H1 (cell line): ENCODE measurements around the gene HLA-F. TPM values are rescaled to one million over a fixed set of nuclear protein-coding genes. Genes with fewer than 3 reads are reported as not detected.

Source experiments
- CTCF ChIA-PET: fragments of 300-600 bp; sonication (Branson Sonifier 250); formaldehyde crosslinking; loops from one replicate; lab custom pipeline; 2021; ENCODE audit not compliant: partially characterized antibody; lab: Charles Lee
- POLR2A ChIA-PET: fragments of 300-600 bp; sonication (Branson Sonifier 250); formaldehyde crosslinking; loops from one replicate; lab custom pipeline; 2021; ENCODE audit warnings: inconsistent platforms; ENCODE audit not compliant: partially characterized antibody; lab: Charles Lee
- DNase-seq, 2 experiments: peaks; one replicate each; pipeline versions ENCODE4 v3.0.0 to v3.0.0-alpha.2; 2010 to 2022; ENCODE audit warnings: low spot score in 2 of 2, low read depth in 1 of 2, mixed read lengths in 1 of 2
- FAIRE-seq: peaks from 2 replicates; lab custom pipeline; 2011; peaks lifted over from hg19 to GRCh38; lab: Jason Lieb, UNC
- H2AFZ ChIP-seq: 2 replicates; pipeline ENCODE4 v1.8.1; 2012; ENCODE audit warnings: low read length, inconsistent platforms
- H2AK5ac ChIP-seq: 2 replicates; pipeline ENCODE4 v1.6.1; 2013; ENCODE audit warnings: low read depth, low read length
- H2BK120ac ChIP-seq: replicated peaks from 2 replicates; pipeline ENCODE3; 2013; ENCODE audit warnings: low read depth, low read length, inconsistent platforms
- H2BK12ac ChIP-seq: 2 replicates; pipeline ENCODE4 v1.6.1; 2013; ENCODE audit warnings: low read depth, low read length
- H2BK15ac ChIP-seq: 2 replicates; pipeline ENCODE4 v1.6.1; 2013; ENCODE audit warnings: low read length
- H2BK20ac ChIP-seq: 2 replicates; pipeline ENCODE4 v1.6.1; 2013; ENCODE audit warnings: low read length
- H2BK5ac ChIP-seq: 2 replicates; pipeline ENCODE4 v1.6.1; 2013; ENCODE audit warnings: low read depth, low read length
- H3K14ac ChIP-seq: 2 replicates; pipeline ENCODE4 v1.6.1; 2013; ENCODE audit warnings: inconsistent platforms; ENCODE audit not compliant: insufficient read length
- H3K18ac ChIP-seq: 2 replicates; pipeline ENCODE4 v1.6.1; 2013; ENCODE audit warnings: low read length; ENCODE audit errors: extremely low read depth
- H3K23ac ChIP-seq: 2 replicates; pipeline ENCODE4 v1.6.1; 2013; ENCODE audit warnings: inconsistent platforms; ENCODE audit not compliant: insufficient read length
- H3K23me2 ChIP-seq: 2 replicates; pipeline ENCODE4 v1.6.1; 2013; ENCODE audit warnings: low read depth, low read length
- H3K27ac ChIP-seq: 2 replicates; pipeline ENCODE4 v1.6.1; 2011; ENCODE audit warnings: low read depth, low read length, inconsistent platforms
- H3K27me3 ChIP-seq, 4 experiments: replicated peaks in 1 of 4; 1 replicate in 1 of 4; 2 replicates in 3 of 4; pipeline versions ENCODE4 v1.6.1 to v1.8.1; 2011 to 2013; ENCODE audit warnings: low read length in 3 of 4, mild to moderate bottlenecking in 3 of 4, inconsistent platforms in 2 of 4, mixed read lengths in 2 of 4, moderate library complexity in 1 of 4; ENCODE audit not compliant: control insufficient read depth in 3 of 4, insufficient read depth in 3 of 4; ENCODE audit errors: extremely low read depth in 1 of 4
- H3K36me3 ChIP-seq, 4 experiments: 2 replicates each; pipeline versions ENCODE4 v1.6.1 to v1.8.1; 2011 to 2013; ENCODE audit warnings: mild to moderate bottlenecking in 4 of 4, low read length in 3 of 4, moderate library complexity in 2 of 4, control low read depth in 1 of 4, inconsistent platforms in 1 of 4; ENCODE audit not compliant: insufficient read depth in 4 of 4, control insufficient read depth in 2 of 4
- H3K4ac ChIP-seq: replicated peaks from 2 replicates; pipeline ENCODE3; 2013; ENCODE audit warnings: low read length, low read depth, mixed read lengths, inconsistent platforms; ENCODE audit not compliant: insufficient read length
- H3K4me1 ChIP-seq, 4 experiments: replicated peaks in 1 of 4; 1 replicate in 1 of 4; 2 replicates in 3 of 4; pipeline versions ENCODE4 v1.6.1 to v1.8.1; 2011 to 2013; ENCODE audit warnings: low read length in 3 of 4, inconsistent platforms in 2 of 4, mixed read lengths in 1 of 4; ENCODE audit not compliant: insufficient read depth in 4 of 4, control insufficient read depth in 3 of 4
- H3K4me2 ChIP-seq, 2 experiments: 2 replicates each; pipeline versions ENCODE4 v1.6.1 to v1.8.1; 2011 to 2013; ENCODE audit warnings: low read depth in 2 of 2, low read length in 2 of 2, control low read depth in 1 of 2, inconsistent platforms in 1 of 2, mild to moderate bottlenecking in 1 of 2; ENCODE audit not compliant: insufficient read depth in 1 of 2
- H3K4me3 ChIP-seq, 4 experiments: fragments of 200-600, 300-600 bp in 1 of 4; sonication (generic), shearing (Covaris generic), sonication (Bioruptor Twin) in 1 of 4; 2 replicates each; pipeline versions ENCODE4 v1.5.1 to v1.8.1; 2011 to 2016; ENCODE audit warnings: low read length in 4 of 4, low read depth in 3 of 4, control low read depth in 2 of 4, inconsistent platforms in 2 of 4, mild to moderate bottlenecking in 2 of 4, mixed read lengths in 1 of 4, moderate library complexity in 1 of 4; ENCODE audit not compliant: insufficient read depth in 2 of 4; ENCODE audit errors: extremely low read depth in 1 of 4
- H3K56ac ChIP-seq: replicated peaks from 2 replicates; pipeline ENCODE3; 2013; ENCODE audit warnings: low read depth, mild to moderate bottlenecking, mixed read lengths, low read length, inconsistent platforms; ENCODE audit not compliant: insufficient read length
- H3K79me1 ChIP-seq: 2 replicates; pipeline ENCODE4 v1.6.1; 2013; ENCODE audit warnings: low read depth, low read length, control low read depth
- H3K79me2 ChIP-seq, 2 experiments: 2 replicates each; pipeline versions ENCODE4 v1.6.1 to v1.8.1; 2012 to 2013; ENCODE audit warnings: low read length in 2 of 2, mild to moderate bottlenecking in 2 of 2, inconsistent platforms in 1 of 2; ENCODE audit not compliant: insufficient read depth in 2 of 2, control insufficient read depth in 1 of 2
- H3K9ac ChIP-seq, 4 experiments: replicated peaks in 1 of 4; 1 replicate in 1 of 4; 2 replicates in 3 of 4; pipeline versions ENCODE4 v1.6.1 to v1.8.1; 2011 to 2013; ENCODE audit warnings: low read depth in 3 of 4, low read length in 3 of 4, control low read depth in 2 of 4, mild to moderate bottlenecking in 2 of 4, moderate library complexity in 2 of 4, inconsistent platforms in 1 of 4; ENCODE audit errors: extremely low read depth in 1 of 4
- H3K9me3 ChIP-seq, 2 experiments: 2 replicates each; pipeline versions ENCODE4 v1.6.1 to v1.8.1; 2012 to 2013; ENCODE audit warnings: mild to moderate bottlenecking in 2 of 2, moderate library complexity in 2 of 2, control low read depth in 1 of 2, inconsistent platforms in 1 of 2, low read depth in 1 of 2, low read length in 1 of 2, mixed read lengths in 1 of 2; ENCODE audit not compliant: insufficient read depth in 2 of 2
- H4K20me1 ChIP-seq, 2 experiments: replicated peaks in 1 of 2; 2 replicates each; pipeline versions ENCODE3 to v1.8.1; 2011 to 2013; ENCODE audit warnings: inconsistent platforms in 2 of 2, low read length in 2 of 2, mild to moderate bottlenecking in 1 of 2; ENCODE audit not compliant: insufficient read depth in 2 of 2, control insufficient read depth in 1 of 2
- H4K5ac ChIP-seq: 2 replicates; pipeline ENCODE4 v1.6.1; 2013; ENCODE audit warnings: low read length, low read depth, mixed read lengths, inconsistent platforms; ENCODE audit not compliant: insufficient read length
- H4K8ac ChIP-seq: 2 replicates; pipeline ENCODE4 v1.8.0; 2013; ENCODE audit warnings: mild to moderate bottlenecking, moderate library complexity, low read length, inconsistent platforms; ENCODE audit not compliant: insufficient read depth; ENCODE audit errors: extremely low read depth
- H4K91ac ChIP-seq: replicated peaks from 2 replicates; pipeline ENCODE3; 2013; ENCODE audit warnings: low read length, mixed read lengths, inconsistent platforms; ENCODE audit not compliant: insufficient read length
- ATF2 ChIP-seq: IDR thresholded peaks from 2 replicates; pipeline ENCODE4 v1.6.1; 2012; ENCODE audit warnings: low read length, inconsistent platforms
- GTF2F1 ChIP-seq: IDR thresholded peaks from 2 replicates; pipeline ENCODE4 v1.6.1; 2012; ENCODE audit warnings: low read depth, low read length, improper control_type of control experiment, borderline replicate concordance
- MAX ChIP-seq: IDR thresholded peaks from 2 replicates; pipeline ENCODE4 v1.6.1; 2012; ENCODE audit warnings: inconsistent platforms
- NRF1 ChIP-seq: IDR thresholded peaks from 2 replicates; pipeline ENCODE4 v1.6.1; 2011; ENCODE audit warnings: mild to moderate bottlenecking, low read depth, low read length, improper control_type of control experiment
- SP1 ChIP-seq: IDR thresholded peaks from 2 replicates; pipeline ENCODE4 v1.6.1; 2011; ENCODE audit warnings: low read depth, low read length
- SP4 ChIP-seq: IDR thresholded peaks from 2 replicates; pipeline ENCODE4 v1.6.1; 2012; ENCODE audit warnings: low read length, inconsistent platforms
- SRF ChIP-seq: IDR thresholded peaks from 2 replicates; pipeline ENCODE4 v1.6.1; 2011; ENCODE audit warnings: mild to moderate bottlenecking, low read depth, low read length, moderate library complexity
- TBP ChIP-seq: IDR thresholded peaks from 2 replicates; pipeline ENCODE4 v1.6.1; 2011; ENCODE audit warnings: low read depth, low read length, improper control_type of control experiment
- WGBS, 2 experiments: shearing (Covaris generic) in 1 of 2; methylation state at CpG; one replicate each; pipeline versions ENCODE4 v1.1.6 to v1.1.7; 2013 to 2015; ENCODE audit warnings: low lambda C conversion rate in 2 of 2, mixed read lengths in 2 of 2, inconsistent platforms in 1 of 2, low coverage in 1 of 2, missing lambda C conversion rate in 1 of 2; ENCODE audit not compliant: insufficient replicate concordance in 2 of 2, insufficient coverage in 1 of 2, insufficient read length in 1 of 2; ENCODE audit errors: extremely low coverage in 1 of 2, missing lambda C conversion rate in 1 of 2; 5-methylcytosine and 5-hydroxymethylcytosine counted together
- polyA plus RNA-seq, 7 experiments: library from polyadenylated mRNA; depleted of rRNA in 3 of 7; stranded (reverse) in 5 of 7; unstranded in 2 of 7; fragments of >200 nt in 5 of 7; fragments of 200-250 nt in 2 of 7; gene quantifications; 1 replicate in 5 of 7; 2 replicates in 1 of 7; 4 replicates in 1 of 7; pipeline versions ENCODE4 v1.2.1 to v1.2.3, GENCODE V29; 2011 to 2013; ENCODE audit warnings: missing spikeins in 2 of 7, mixed read lengths in 2 of 7
- total RNA-seq: library from RNA; stranded (reverse); fragmentation: NEBNext Ultra II Directional; extraction: Animal tissue kit (Norgen Biotek cat#: 25700); gene quantifications from 2 replicates; pipeline ENCODE4 v1.2.1, GENCODE V29; 2021

Gene HLA-F
- total and polyA plus RNA-seq, 2 of the 8 experiments (the other 6 are each of a cell fraction or from before 2014, with no cell fraction given) = 9.6 to 11.7 TPM

- CTCF ChIA-PET = interaction anchor here (0.8 to 3.5 kb wide), 7 partner anchors 11 to 71 kb away, joined by 3 to 10 read pairs (median 5); no protein-coding TSS in a partner anchor
These were observed 40.5 kb downstream of the HLA-F start for GRCh38 chr6:29763491-29764289.

More at GRCh38 chr6:29763491-29764289, 40.5 kb downstream of the HLA-F start:
- H3K4me3 ChIP-seq = no peak overlapping the region
- no peak overlapping the region for H3K9ac ChIP-seq
- H4K5ac ChIP-seq = no peak overlapping the region
- no peaks in the 10 kb centered on the region for H3K79me2 ChIP-seq
- no peak overlapping the region for H3K27ac ChIP-seq
- no peaks in the 10 kb centered on the region for H3K27me3 ChIP-seq
- TF ChIP-seq MAX = no peak
- TF ChIP-seq ATF2 = no peak
- TF ChIP-seq NRF1 = no peak
- no peak for TF ChIP-seq GTF2F1
- no peak for TF ChIP-seq TBP
- TF ChIP-seq SRF = no peak
- no peak for TF ChIP-seq SP1
- TF ChIP-seq SP4 = no peak
- H3K18ac ChIP-seq = no peak overlapping the region; the same call in 1 of the 2 replicates
- no peaks in the 10 kb centered on the region for H3K23me2 ChIP-seq
- H3K9me3 ChIP-seq = no peaks in the 10 kb centered on the region
- no peak overlapping the region for H4K91ac ChIP-seq
- H2AFZ ChIP-seq = no peak overlapping the region
- no peak overlapping the region for H3K23ac ChIP-seq
- 83% methylated on average over 2 of the region's 2 CpGs; no CpG with 5 or more reads in 1 of the 2 experiments for WGBS, 2 experiments
- FAIRE-seq = no peak
- no peak overlapping the region for H3K4me2 ChIP-seq
- no peak overlapping the region for H2AK5ac ChIP-seq
- POLR2A ChIA-PET = interaction anchor here (1.5 to 2.2 kb wide), 2 partner anchors 10 kb away, joined by 6 to 9 read pairs; no protein-coding TSS in a partner anchor
- H2BK12ac ChIP-seq = no peak overlapping the region
- H3K79me1 ChIP-seq = no peaks in the 10 kb centered on the region
- no peak overlapping the region for H2BK20ac ChIP-seq
- no peak overlapping the region for H3K56ac ChIP-seq
- no peak overlapping the region for H3K4ac ChIP-seq
- DNase-seq = no peak
- H4K8ac ChIP-seq = no peak overlapping the region
- no peak overlapping the region for H2BK120ac ChIP-seq
- no peak overlapping the region for H3K14ac ChIP-seq
- no peaks in the 10 kb centered on the region for H4K20me1 ChIP-seq
- H3K4me1 ChIP-seq = peaks cover 5 to 17% (median 11%) of the 10 kb centered on the region in 4 experiments; a peak in 6 of 7 replicates
- H2BK15ac ChIP-seq = no peak overlapping the region
- no peak overlapping the region for H2BK5ac ChIP-seq
- no peaks in the 10 kb centered on the region for H3K36me3 ChIP-seq
